GM12878 (cell line): ENCODE measurements around the gene DUSP22. TPM values are rescaled to one million over a fixed set of nuclear protein-coding genes. Genes with fewer than 3 reads are reported as not detected.
A peak's percentile ranks its signal among the peaks of the same experiment; 100 is the strongest.

Source experiments
- ATAC-seq: fragments of 200-7000 bp; cut with Tn5 transposase; 3 replicates; pipeline ENCODE4 v1.9.1; 2020; ENCODE audit warnings: mild to moderate bottlenecking, moderate library complexity
- BruUV-seq: library from RNA; stranded (reverse); fragments of 400-500 nt; replicated peaks from 2 replicates; lab custom pipeline; 2021; lab: Mats Ljungman, UMichigan
- CTCF ChIA-PET: fragments of 300-600 bp; sonication (Branson Sonifier 250); formaldehyde crosslinking; extraction: SDS; loops from one replicate; lab custom pipeline; 2021; ENCODE audit warnings: inconsistent platforms; lab: Yijun Ruan, JAX
- POLR2A ChIA-PET: fragments of 350-600 bp; formaldehyde crosslinking; extraction: SDS; loops from one replicate; lab custom pipeline; 2021; ENCODE audit warnings: inconsistent platforms; lab: Charles Lee
- RAD21 ChIA-PET: fragments of 300-600 bp; sonication (Branson Sonifier 250); formaldehyde crosslinking; loops from one replicate; lab custom pipeline; 2023; ENCODE audit warnings: antibody characterized with exemption; ENCODE audit not compliant: unreplicated experiment; lab: Charles Lee
- SMC1A ChIA-PET: fragments of 300-600 bp; sonication (Branson Sonifier 250); formaldehyde crosslinking; loops from one replicate; lab custom pipeline; 2023; ENCODE audit not compliant: unreplicated experiment, uncharacterized antibody; lab: Charles Lee
- DNase-seq: peaks from one replicate; pipeline ENCODE4 v3.0.0-alpha.2; 2011; ENCODE audit warnings: low read depth, low spot score
- FAIRE-seq: peaks from 3 replicates; lab custom pipeline; 2011; peaks lifted over from hg19 to GRCh38; lab: Jason Lieb, UNC
- H2AFZ ChIP-seq: 2 replicates; pipeline ENCODE4 v1.6.0; 2011; ENCODE audit warnings: low read depth, low read length, control low read depth; ENCODE audit not compliant: control insufficient read depth
- H3K27ac ChIP-seq: 2 replicates; pipeline ENCODE4 v1.5.1; 2011; ENCODE audit warnings: control low read depth; ENCODE audit not compliant: control insufficient read depth, insufficient read depth
- H3K27me3 ChIP-seq, 2 experiments: replicated peaks in 1 of 2; 2 replicates each; pipeline versions ENCODE4 v1.6.0 to v1.6.1; 2011; ENCODE audit warnings: low read length in 1 of 2; ENCODE audit not compliant: control insufficient read depth in 2 of 2, insufficient read depth in 2 of 2
- H3K36me3 ChIP-seq, 2 experiments: 2 replicates each; pipeline ENCODE4 v1.5.1; 2011; ENCODE audit warnings: low read length in 1 of 2; ENCODE audit not compliant: control insufficient read depth in 2 of 2, insufficient read depth in 2 of 2
- H3K4me1 ChIP-seq: 2 replicates; pipeline ENCODE4 v1.6.1; 2011; ENCODE audit warnings: mild to moderate bottlenecking, low read length, moderate library complexity, mixed read lengths; ENCODE audit not compliant: control insufficient read depth, insufficient read depth
- H3K4me2 ChIP-seq: 2 replicates; pipeline ENCODE4 v1.6.0; 2011; ENCODE audit warnings: control low read depth; ENCODE audit not compliant: control insufficient read depth, insufficient read depth
- H3K4me3 ChIP-seq: fragments of 200-600 bp; sonication (generic); 2 replicates; pipeline ENCODE4 v1.5.1; 2016
- H3K79me2 ChIP-seq: 2 replicates; pipeline ENCODE4 v1.6.0; 2011; ENCODE audit warnings: low read length; ENCODE audit not compliant: control insufficient read depth, insufficient read depth
- H3K9ac ChIP-seq: 2 replicates; pipeline ENCODE4 v1.8.0; 2011; ENCODE audit warnings: low read length, control low read depth, mixed read lengths; ENCODE audit not compliant: control insufficient read depth, insufficient read depth
- H3K9me3 ChIP-seq: replicated peaks from 3 replicates; pipeline ENCODE4 v1.5.1; 2011; ENCODE audit warnings: mild to moderate bottlenecking, low read length; ENCODE audit not compliant: control insufficient read depth, insufficient read depth
- H4K20me1 ChIP-seq: 2 replicates; pipeline ENCODE4 v1.6.0; 2011; ENCODE audit not compliant: control insufficient read depth, insufficient read depth
- CHD1 ChIP-seq: IDR thresholded peaks from 2 replicates; pipeline ENCODE4 v1.6.1; 2012; ENCODE audit warnings: low read depth, low read length, improper control_type of control experiment
- ESRRA ChIP-seq: IDR thresholded peaks from 2 replicates; pipeline ENCODE4 v1.6.1; 2012; ENCODE audit warnings: mild to moderate bottlenecking, low read length, improper control_type of control experiment
- EZH2 ChIP-seq: IDR thresholded peaks from 2 replicates; pipeline ENCODE4 v1.6.1; 2012; ENCODE audit warnings: low read depth, mild to moderate bottlenecking, control low read depth, inconsistent platforms, low read length, borderline replicate concordance; ENCODE audit not compliant: control insufficient read depth
- FOXK2 ChIP-seq: fragments of 450-650 bp; IDR thresholded peaks from 2 replicates; pipeline ENCODE4 v1.6.1; 2017; ENCODE audit warnings: mild to moderate bottlenecking, moderate library complexity
- FOXM1 ChIP-seq: IDR thresholded peaks from 2 replicates; pipeline ENCODE4 v1.6.1; 2012; ENCODE audit warnings: low read depth, mild to moderate bottlenecking, inconsistent platforms, low read length, moderate library complexity
- GABPA ChIP-seq: IDR thresholded peaks from 2 replicates; pipeline ENCODE4 v1.6.1; 2014; ENCODE audit warnings: antibody characterized with exemption, low read depth, mild to moderate bottlenecking, inconsistent platforms
- HDAC2 ChIP-seq: fragments of 200-600 bp; sonication (generic); IDR thresholded peaks from 2 replicates; pipeline ENCODE4 v1.6.1; 2017
- IKZF1 ChIP-seq: fragments of 450-650 bp; conservative IDR thresholded peaks from 2 replicates; pipeline ENCODE4 v1.6.1; 2017; ENCODE audit warnings: antibody characterized with exemption, mild to moderate bottlenecking
- JUND ChIP-seq: IDR thresholded peaks from 2 replicates; pipeline ENCODE4 v1.6.1; 2012; ENCODE audit warnings: low read depth, mild to moderate bottlenecking, low read length, improper control_type of control experiment, moderate library complexity
- KAT2A ChIP-seq: conservative IDR thresholded peaks from 2 replicates; pipeline ENCODE4 v1.6.1; 2011; ENCODE audit warnings: low read depth, low read length; ENCODE audit not compliant: control insufficient read depth
- MEF2B ChIP-seq: fragments of 450-650 bp; IDR thresholded peaks from 2 replicates; pipeline ENCODE4 v1.6.1; 2018; ENCODE audit warnings: mild to moderate bottlenecking, moderate library complexity; ENCODE audit not compliant: partially characterized antibody, poor library complexity, severe bottlenecking
- NBN ChIP-seq: fragments of 450-650 bp; IDR thresholded peaks from 2 replicates; pipeline ENCODE4 v1.6.1; 2016
- PML ChIP-seq: IDR thresholded peaks from 2 replicates; pipeline ENCODE4 v1.6.1; 2012; ENCODE audit warnings: low read length, inconsistent platforms
- POLR2AphosphoS5 ChIP-seq: IDR thresholded peaks from 2 replicates; pipeline ENCODE4 v1.6.1; 2011; ENCODE audit warnings: mild to moderate bottlenecking, low read length, inconsistent platforms
- SPI1 ChIP-seq: IDR thresholded peaks from 2 replicates; pipeline ENCODE4 v1.6.1; 2011; ENCODE audit warnings: low read depth, mild to moderate bottlenecking, low read length, moderate library complexity, borderline replicate concordance; ENCODE audit not compliant: insufficient read depth
- WGBS: methylation state at CpG from one replicate; pipeline ENCODE4 v1.1.6; 2016; ENCODE audit warnings: low lambda C conversion rate; ENCODE audit not compliant: insufficient replicate concordance, insufficient coverage; ENCODE audit errors: missing lambda C conversion rate; 5-methylcytosine and 5-hydroxymethylcytosine counted together
- in situ Hi-C: fragments of 300-500 bp; cut with MboI; formaldehyde crosslinking; loops from 9 replicates; pipeline ENCODE4 v1.14.3; 2018; ENCODE audit warnings: mixed read lengths
- intact Hi-C: fragments of 100-400 bp; cut with micrococcal nuclease; formaldehyde crosslinking; loops from one replicate; pipeline ENCODE4 v1.14.2; 2022; ENCODE audit not compliant: unreplicated experiment
- polyA plus RNA-seq, 11 experiments: library from polyadenylated mRNA; depleted of rRNA in 4 of 11; unstranded in 6 of 11; stranded (reverse) in 5 of 11; fragments of >200 nt; fragmentation: Nextera tagmentation in 4 of 11; fragmentation: Illumina TruSeq in 1 of 11; extraction: Ambion mirVana in 4 of 11; extraction: Trizol in 1 of 11; gene quantifications; 1 replicate in 1 of 11; 2 replicates in 10 of 11; pipeline versions ENCODE4 v1.2.1 to v1.2.3, GENCODE V29; 2011 to 2016; ENCODE audit warnings: inconsistent platforms in 2 of 11, missing spikeins in 2 of 11, low read depth in 1 of 11
- total RNA-seq, 4 experiments: library from RNA; depleted of rRNA in 3 of 4; stranded (reverse); fragments of >200 nt in 3 of 4; fragmentation: Illumina TruSeq in 1 of 4; extraction: Trizol in 1 of 4; gene quantifications; 2 replicates each; pipeline versions ENCODE4 v1.2.1 to v1.2.3, GENCODE V29; 2013 to 2021
- TF ChIP-seq, protein P1 (sequence below): fragments of 150-350 bp; IDR thresholded peaks from 2 replicates; pipeline ENCODE4 v1.6.1; 2016; ENCODE audit warnings: low read depth, low read length
- TF ChIP-seq, protein P2 (sequence below): IDR thresholded peaks from 2 replicates; pipeline ENCODE4 v1.6.1; 2011; ENCODE audit warnings: borderline replicate concordance, low read depth, mild to moderate bottlenecking, moderate library complexity, mixed read lengths, low read length; ENCODE audit not compliant: insufficient read depth; ENCODE audit errors: extremely low read length
- TF ChIP-seq, protein P3 (sequence below): fragments of 450-650 bp; IDR thresholded peaks from 2 replicates; pipeline ENCODE4 v1.6.1; 2016; ENCODE audit warnings: mild to moderate bottlenecking
- TF ChIP-seq, protein P4 (sequence below): IDR thresholded peaks from 2 replicates; pipeline ENCODE4 v1.6.1; 2012; ENCODE audit warnings: low read length, inconsistent platforms

Gene DUSP22
- total and polyA plus RNA-seq, 10 of the 15 experiments (the other 5 are each of a cell fraction or from before 2014, with no cell fraction given): 78.9 to 156 (median 107) TPM

DNA sequence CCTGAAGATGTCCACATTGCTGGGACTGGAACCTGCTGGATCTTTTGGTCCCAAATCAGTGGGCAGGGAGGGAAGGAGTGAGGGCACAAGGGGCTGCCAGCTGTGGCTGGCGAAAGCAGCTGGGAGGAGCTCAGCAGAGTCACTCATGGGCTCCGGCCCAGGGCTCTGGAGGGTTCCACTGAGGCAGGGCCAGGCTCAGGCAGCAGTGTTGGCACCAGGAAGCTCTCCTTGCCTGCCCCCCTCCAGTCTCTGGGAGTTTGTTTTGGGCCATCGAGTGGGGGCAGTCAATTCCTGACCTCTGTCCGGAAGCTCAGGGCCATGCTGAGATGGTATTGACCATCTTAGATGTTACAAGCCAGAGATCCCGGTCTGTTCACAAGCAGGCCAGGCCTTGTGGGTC is 60.2 kb downstream of the DUSP22 start:
- RAD21 ChIA-PET: interaction anchor here (0.7 to 4.9 kb wide), 7 partner anchors 11 to 42 kb away, joined by 3 to 17 read pairs (median 4); no protein-coding TSS in a partner anchor
- Histone ChIP-seq H3K79me2 (peaks cover 5% of the 10 kb centered on the region), H3K27ac (no peak overlapping the region), H3K4me3 (no peak overlapping the region), H3K4me2 (no peak overlapping the region), H2AFZ (no peak overlapping the region), H3K4me1 (peaks cover 47% of the 10 kb centered on the region), H3K9ac (no peak overlapping the region), H3K36me3 (peaks cover 34 to 36% of the 10 kb centered on the region in 2 experiments), H3K9me3 (no peaks in the 10 kb centered on the region), H4K20me1 (no peaks in the 10 kb centered on the region), H3K27me3 (no peaks in the 10 kb centered on the region)
- in situ Hi-C loops: no loop called here
- FAIRE-seq: no peak
- CTCF ChIA-PET: interaction anchor here (0.8 to 4.9 kb wide), 9 partner anchors 9 to 164 kb away, joined by 3 to 34 read pairs (median 3); no protein-coding TSS in a partner anchor
- no TSS peak for BruUV-seq
- no peak for DNase-seq
- SMC1A ChIA-PET: interaction anchor here (1.0 to 10.4 kb wide), 9 partner anchors 11 to 66 kb away, joined by 3 to 106 read pairs (median 5); no protein-coding TSS in a partner anchor
- intact Hi-C loops: no loop called here
- POLR2A ChIA-PET: interaction anchor here (9.1 kb wide), 1 partner anchor 13 kb away, joined by 81 read pairs; no protein-coding TSS in a partner anchor
- ATAC-seq: no peak
- 74% methylated on average over 5 of the region's 5 CpGs for WGBS
- TF ChIP-seq GABPA (no peak), EZH2 (no peak), IKZF1 (no peak), POLR2AphosphoS5 (peak; percentile 16), SPI1 (no peak), JUND (0 out of 2 replicates have a peak, but pooled peaks have one; percentile 28), HDAC2 (no peak), ESRRA (no peak), FOXK2 (no peak), CHD1 (no peak), PML (no peak), FOXM1 (no peak), MEF2B (no peak), KAT2A (no peak), NBN (no peak)
- TF ChIP-seq, protein P1, sequence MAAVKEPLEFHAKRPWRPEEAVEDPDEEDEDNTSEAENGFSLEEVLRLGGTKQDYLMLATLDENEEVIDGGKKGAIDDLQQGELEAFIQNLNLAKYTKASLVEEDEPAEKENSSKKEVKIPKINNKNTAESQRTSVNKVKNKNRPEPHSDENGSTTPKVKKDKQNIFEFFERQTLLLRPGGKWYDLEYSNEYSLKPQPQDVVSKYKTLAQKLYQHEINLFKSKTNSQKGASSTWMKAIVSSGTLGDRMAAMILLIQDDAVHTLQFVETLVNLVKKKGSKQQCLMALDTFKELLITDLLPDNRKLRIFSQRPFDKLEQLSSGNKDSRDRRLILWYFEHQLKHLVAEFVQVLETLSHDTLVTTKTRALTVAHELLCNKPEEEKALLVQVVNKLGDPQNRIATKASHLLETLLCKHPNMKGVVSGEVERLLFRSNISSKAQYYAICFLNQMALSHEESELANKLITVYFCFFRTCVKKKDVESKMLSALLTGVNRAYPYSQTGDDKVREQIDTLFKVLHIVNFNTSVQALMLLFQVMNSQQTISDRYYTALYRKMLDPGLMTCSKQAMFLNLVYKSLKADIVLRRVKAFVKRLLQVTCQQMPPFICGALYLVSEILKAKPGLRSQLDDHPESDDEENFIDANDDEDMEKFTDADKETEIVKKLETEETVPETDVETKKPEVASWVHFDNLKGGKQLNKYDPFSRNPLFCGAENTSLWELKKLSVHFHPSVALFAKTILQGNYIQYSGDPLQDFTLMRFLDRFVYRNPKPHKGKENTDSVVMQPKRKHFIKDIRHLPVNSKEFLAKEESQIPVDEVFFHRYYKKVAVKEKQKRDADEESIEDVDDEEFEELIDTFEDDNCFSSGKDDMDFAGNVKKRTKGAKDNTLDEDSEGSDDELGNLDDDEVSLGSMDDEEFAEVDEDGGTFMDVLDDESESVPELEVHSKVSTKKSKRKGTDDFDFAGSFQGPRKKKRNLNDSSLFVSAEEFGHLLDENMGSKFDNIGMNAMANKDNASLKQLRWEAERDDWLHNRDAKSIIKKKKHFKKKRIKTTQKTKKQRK: no peak
- TF ChIP-seq, protein P2, sequence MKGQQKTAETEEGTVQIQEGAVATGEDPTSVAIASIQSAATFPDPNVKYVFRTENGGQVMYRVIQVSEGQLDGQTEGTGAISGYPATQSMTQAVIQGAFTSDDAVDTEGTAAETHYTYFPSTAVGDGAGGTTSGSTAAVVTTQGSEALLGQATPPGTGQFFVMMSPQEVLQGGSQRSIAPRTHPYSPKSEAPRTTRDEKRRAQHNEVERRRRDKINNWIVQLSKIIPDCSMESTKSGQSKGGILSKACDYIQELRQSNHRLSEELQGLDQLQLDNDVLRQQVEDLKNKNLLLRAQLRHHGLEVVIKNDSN: no peak
- TF ChIP-seq, protein P3, sequence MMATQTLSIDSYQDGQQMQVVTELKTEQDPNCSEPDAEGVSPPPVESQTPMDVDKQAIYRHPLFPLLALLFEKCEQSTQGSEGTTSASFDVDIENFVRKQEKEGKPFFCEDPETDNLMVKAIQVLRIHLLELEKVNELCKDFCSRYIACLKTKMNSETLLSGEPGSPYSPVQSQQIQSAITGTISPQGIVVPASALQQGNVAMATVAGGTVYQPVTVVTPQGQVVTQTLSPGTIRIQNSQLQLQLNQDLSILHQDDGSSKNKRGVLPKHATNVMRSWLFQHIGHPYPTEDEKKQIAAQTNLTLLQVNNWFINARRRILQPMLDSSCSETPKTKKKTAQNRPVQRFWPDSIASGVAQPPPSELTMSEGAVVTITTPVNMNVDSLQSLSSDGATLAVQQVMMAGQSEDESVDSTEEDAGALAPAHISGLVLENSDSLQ: no peak
- TF ChIP-seq, protein P4, sequence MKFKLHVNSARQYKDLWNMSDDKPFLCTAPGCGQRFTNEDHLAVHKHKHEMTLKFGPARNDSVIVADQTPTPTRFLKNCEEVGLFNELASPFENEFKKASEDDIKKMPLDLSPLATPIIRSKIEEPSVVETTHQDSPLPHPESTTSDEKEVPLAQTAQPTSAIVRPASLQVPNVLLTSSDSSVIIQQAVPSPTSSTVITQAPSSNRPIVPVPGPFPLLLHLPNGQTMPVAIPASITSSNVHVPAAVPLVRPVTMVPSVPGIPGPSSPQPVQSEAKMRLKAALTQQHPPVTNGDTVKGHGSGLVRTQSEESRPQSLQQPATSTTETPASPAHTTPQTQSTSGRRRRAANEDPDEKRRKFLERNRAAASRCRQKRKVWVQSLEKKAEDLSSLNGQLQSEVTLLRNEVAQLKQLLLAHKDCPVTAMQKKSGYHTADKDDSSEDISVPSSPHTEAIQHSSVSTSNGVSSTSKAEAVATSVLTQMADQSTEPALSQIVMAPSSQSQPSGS: no peak
